CD14-positive monocyte (primary cell): ENCODE results near the gene LETM1. TPM values are rescaled to one million over a fixed set of nuclear protein-coding genes. Genes with fewer than 3 reads are reported as not detected.

ENCODE experiments used
- DNase-seq, 3 donors: peaks; one replicate each; pipeline ENCODE4 v3.0.0-alpha.2; 2011 to 2022
- H2AFZ ChIP-seq: 2 replicates; pipeline ENCODE4 v1.6.0; 2012; ENCODE audit warnings: mild to moderate bottlenecking, low read depth, low read length, inconsistent platforms; ENCODE audit not compliant: insufficient read depth, poor library complexity, severe bottlenecking
- H3K27ac ChIP-seq, 2 donors: 1 replicate in 1 of 2; 2 replicates in 1 of 2; pipeline ENCODE4 v1.5.1; 2012 to 2013; ENCODE audit warnings: low read length in 2 of 2, control low read depth in 1 of 2, inconsistent platforms in 1 of 2, low read depth in 1 of 2, mild to moderate bottlenecking in 1 of 2
- H3K27me3 ChIP-seq, 2 donors: one replicate each; pipeline versions ENCODE4 v1.6.0 to v1.6.1; 2011 to 2013; ENCODE audit warnings: low read length in 2 of 2; ENCODE audit not compliant: control insufficient read depth in 2 of 2, insufficient read depth in 2 of 2
- H3K36me3 ChIP-seq, 2 donors: replicated peaks in 1 of 2; 1 replicate in 1 of 2; 2 replicates in 1 of 2; pipeline versions ENCODE4 v1.5.1 to v1.6.1; 2012 to 2013; ENCODE audit warnings: low read length in 2 of 2, control low read depth in 1 of 2, inconsistent platforms in 1 of 2, mild to moderate bottlenecking in 1 of 2; ENCODE audit not compliant: insufficient read depth in 2 of 2, control insufficient read depth in 1 of 2
- H3K4me1 ChIP-seq, 2 donors: 1 replicate in 1 of 2; 2 replicates in 1 of 2; pipeline versions ENCODE4 v1.5.1 to v1.6.1; 2012 to 2013; ENCODE audit warnings: low read length in 2 of 2, control low read depth in 1 of 2, inconsistent platforms in 1 of 2, mild to moderate bottlenecking in 1 of 2, moderate library complexity in 1 of 2; ENCODE audit not compliant: insufficient read depth in 2 of 2, control insufficient read depth in 1 of 2
- H3K4me2 ChIP-seq: replicated peaks from 2 replicates; pipeline ENCODE3; 2012; ENCODE audit warnings: low read length, moderate library complexity, mild to moderate bottlenecking; ENCODE audit not compliant: poor library complexity, severe bottlenecking; ENCODE audit errors: extremely low read depth
- H3K4me3 ChIP-seq, 3 experiments: fragments of 200-600 bp in 1 of 3; sonication (generic) in 1 of 3; replicated peaks in 1 of 3; 1 replicate in 2 of 3; 2 replicates in 1 of 3; pipeline ENCODE4 v1.5.1; 2011 to 2013; ENCODE audit warnings: low read length in 3 of 3, mild to moderate bottlenecking in 3 of 3, control low read depth in 2 of 3, low read depth in 2 of 3, inconsistent platforms in 1 of 3, moderate library complexity in 1 of 3
- H3K79me2 ChIP-seq: 2 replicates; pipeline ENCODE4 v1.6.0; 2012; ENCODE audit warnings: mild to moderate bottlenecking, control low read depth, inconsistent platforms, low read length, moderate library complexity; ENCODE audit not compliant: insufficient read depth
- H3K9ac ChIP-seq: 2 replicates; pipeline ENCODE4 v1.6.0; 2017; ENCODE audit warnings: low read length, mild to moderate bottlenecking; ENCODE audit not compliant: insufficient read depth, poor library complexity, severe bottlenecking
- H3K9me3 ChIP-seq, 2 donors: replicated peaks in 1 of 2; 1 replicate in 1 of 2; 2 replicates in 1 of 2; pipeline versions ENCODE4 v1.5.1 to v1.6.1; 2012 to 2013; ENCODE audit warnings: low read length in 2 of 2, control low read depth in 1 of 2; ENCODE audit not compliant: control insufficient read depth in 1 of 2, insufficient read depth in 1 of 2
- H4K20me1 ChIP-seq: 2 replicates; pipeline ENCODE4 v1.6.0; 2012; ENCODE audit warnings: mild to moderate bottlenecking, low read length, control low read depth, moderate library complexity; ENCODE audit not compliant: insufficient read depth
- H3K27ac Mint-ChIP-seq, 7 donors: one replicate each; pipeline ENCODE4 v1.8.0; 2020; ENCODE audit warnings: mild to moderate bottlenecking in 7 of 7, mixed read lengths in 7 of 7, moderate library complexity in 6 of 7, inconsistent platforms in 2 of 7
- H3K27me3 Mint-ChIP-seq, 3 donors: one replicate each; pipeline ENCODE4 v1.8.0; 2021 to 2022; ENCODE audit warnings: low read depth in 3 of 3, mild to moderate bottlenecking in 3 of 3, mixed read lengths in 3 of 3, moderate library complexity in 3 of 3, inconsistent platforms in 1 of 3
- H3K36me3 Mint-ChIP-seq, 2 donors: one replicate each; pipeline ENCODE4 v1.8.0; 2020; ENCODE audit warnings: mixed read lengths in 2 of 2, inconsistent platforms in 1 of 2, mild to moderate bottlenecking in 1 of 2
- H3K4me1 Mint-ChIP-seq: one replicate; pipeline ENCODE4 v1.8.0; 2020; ENCODE audit warnings: mild to moderate bottlenecking, mixed read lengths
- H3K4me3 Mint-ChIP-seq, 2 donors: one replicate each; pipeline ENCODE4 v1.8.0; 2020; ENCODE audit warnings: mild to moderate bottlenecking in 2 of 2, mixed read lengths in 2 of 2, moderate library complexity in 1 of 2
- H3K9me3 Mint-ChIP-seq, 7 donors: one replicate each; pipeline ENCODE4 v1.8.0; 2020 to 2022; ENCODE audit warnings: mixed read lengths in 7 of 7, mild to moderate bottlenecking in 6 of 7, moderate library complexity in 6 of 7, inconsistent platforms in 2 of 7
- CTCF ChIP-seq: fragments of 200-600 bp; IDR thresholded peaks from one replicate; pipeline ENCODE4 v1.8.0; 2022; ENCODE audit warnings: antibody characterized with exemption, mild to moderate bottlenecking
- WGBS: methylation state at CpG from one replicate; pipeline ENCODE4 v1.1.5; 2013; ENCODE audit warnings: missing lambda C conversion rate; ENCODE audit not compliant: insufficient coverage; 5-methylcytosine and 5-hydroxymethylcytosine counted together
- intact Hi-C, 2 donors: fragments of 100-400 bp; cut with micrococcal nuclease; formaldehyde crosslinking; loops; one replicate each; pipeline versions ENCODE4 v1.15.0 to v1.15.1; 2023
- polyA plus RNA-seq, 3 donors: library from polyadenylated mRNA; depleted of rRNA in 1 of 3; unstranded in 2 of 3; stranded (reverse) in 1 of 3; fragments of 300-500 nt in 2 of 3; fragments of >200 nt in 1 of 3; fragmentation: Illumina TruSeq in 2 of 3; gene quantifications; 1 replicate in 2 of 3; 2 replicates in 1 of 3; pipeline ENCODE4 v1.2.3, GENCODE V29; 2012 to 2021

The LETM1 gene
- polyA plus RNA-seq, 3 donors: 6.2 to 18.6 (median 9.0) TPM

DNA sequence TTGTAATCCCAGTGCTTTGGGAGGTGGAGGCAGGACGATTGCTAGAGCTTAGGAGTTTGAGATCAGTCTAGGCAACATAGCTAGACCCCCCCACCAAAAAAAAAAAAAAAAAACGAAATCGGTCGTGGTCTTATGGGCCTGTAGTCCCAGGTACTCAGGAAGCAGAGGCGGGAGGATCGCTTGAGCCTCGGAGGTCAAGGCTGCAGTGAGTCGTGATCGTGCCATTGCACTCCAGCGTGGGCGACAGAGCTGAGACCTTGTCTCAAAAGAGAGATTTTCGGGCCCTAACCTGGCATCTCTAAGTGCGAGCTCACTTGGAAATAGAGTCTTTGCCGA is 7.0 kb upstream of the LETM1 start:
- H3K36me3 ChIP-seq: no peaks in the 10 kb centered on the region
- H3K4me1 ChIP-seq: peaks cover 10 to 17% of the 10 kb centered on the region in 2 donors
- peaks cover 0 to 5% of the 10 kb centered on the region in 2 donors for H3K27me3 ChIP-seq
- 76% methylated on average over 8 of the region's 14 CpGs for WGBS
- Mint-ChIP-seq H3K36me3 (no peaks in the 10 kb centered on the region), H3K27me3 (peaks cover 8 to 28% (median 20%) of the 10 kb centered on the region in 3 donors), H3K4me1 (peaks cover 16% of the 10 kb centered on the region), H3K27ac (no peak overlapping the region), H3K9me3 (peaks cover 0 to 1% (median 0%) of the 10 kb centered on the region in 7 donors), H3K4me3 (peak overlapping the region; percentile 48 to 74)
- H3K4me3 ChIP-seq: peak overlapping the region in 1 of 3 experiments; percentile 66
- intact Hi-C loops: no loop called here
- TF ChIP-seq CTCF: no peak
- DNase-seq: no peak
- no peak overlapping the region for H3K27ac ChIP-seq
- peak overlapping the region; percentile 65 for H2AFZ ChIP-seq
- peak overlapping the region; percentile 79 for H3K4me2 ChIP-seq
- no peaks in the 10 kb centered on the region for H4K20me1 ChIP-seq
- no peaks in the 10 kb centered on the region for H3K79me2 ChIP-seq
- H3K9me3 ChIP-seq: no peaks in the 10 kb centered on the region
- peak overlapping the region; percentile 36 for H3K9ac ChIP-seq

DNA sequence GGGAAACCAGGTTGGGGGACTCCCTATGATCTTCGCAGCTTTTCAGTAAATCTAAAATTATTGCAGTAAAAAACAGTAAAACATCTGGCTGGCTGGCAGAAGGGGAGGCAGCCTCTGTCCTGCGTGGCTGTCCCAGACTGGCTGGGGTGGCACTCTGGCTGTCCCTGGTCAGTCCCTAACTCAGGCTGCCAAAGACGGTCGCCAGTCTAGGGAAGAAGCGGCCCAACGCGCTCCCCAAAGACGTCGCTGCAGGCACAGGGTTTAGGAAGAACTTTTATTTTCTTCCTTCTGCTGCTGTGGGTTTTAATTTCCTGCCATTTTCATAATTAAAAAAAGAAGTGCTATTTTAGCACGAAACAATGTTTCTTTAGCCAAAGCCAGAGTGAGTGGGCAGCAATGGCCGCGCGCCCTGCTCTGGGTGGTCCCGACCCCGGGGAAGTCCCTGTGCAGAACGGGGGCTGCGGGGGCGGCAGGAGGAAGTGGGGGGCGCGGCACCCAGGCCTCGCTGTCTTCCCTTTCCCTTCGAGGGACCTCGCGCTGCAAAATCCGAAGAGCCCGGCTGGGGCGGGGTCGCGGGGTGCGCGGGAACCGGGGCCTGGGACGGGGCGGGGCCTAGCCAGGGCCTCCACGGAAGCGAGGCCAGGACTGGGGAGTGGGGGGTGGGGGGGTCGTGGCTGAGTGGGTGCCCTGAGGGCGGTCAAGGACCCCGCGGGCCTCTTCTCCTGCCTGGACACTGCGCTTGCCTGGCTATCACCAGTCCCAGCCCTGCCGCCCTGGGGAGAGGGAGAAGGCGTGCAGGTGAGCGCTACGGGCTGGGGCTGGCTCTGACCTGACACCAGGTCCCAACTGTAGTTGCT is 6.3 kb upstream of the LETM1 start:
- H3K9me3 ChIP-seq: no peaks in the 10 kb centered on the region
- peaks cover 6 to 23% (median 21%) of the 10 kb centered on the region in 3 donors for H3K27me3 Mint-ChIP-seq
- H2AFZ ChIP-seq: peak overlapping the region; percentile 65
- H3K27ac Mint-ChIP-seq: no peak overlapping the region
- intact Hi-C loops: no loop called here
- H3K27ac ChIP-seq: no peak overlapping the region
- 6% methylated on average over 37 of the region's 45 CpGs for WGBS
- peaks cover 0 to 5% of the 10 kb centered on the region in 2 donors for H3K27me3 ChIP-seq
- no peaks in the 10 kb centered on the region for H4K20me1 ChIP-seq
- peaks cover 19% of the 10 kb centered on the region for H3K4me1 Mint-ChIP-seq
- DNase-seq: no peak
- peaks cover under 1% of the 10 kb centered on the region for H3K79me2 ChIP-seq
- H3K9ac ChIP-seq: peak overlapping the region; percentile 36
- H3K9me3 Mint-ChIP-seq: no peaks in the 10 kb centered on the region
- TF ChIP-seq CTCF: no peak
- peaks cover 13 to 21% of the 10 kb centered on the region in 2 donors for H3K4me1 ChIP-seq
- peak overlapping the region; percentile 70 to 88 for H3K4me3 Mint-ChIP-seq
- peak overlapping the region; percentile 79 for H3K4me2 ChIP-seq
- H3K4me3 ChIP-seq: peak overlapping the region in 2 of 3 experiments; percentile 17 to 66
- no peaks in the 10 kb centered on the region for H3K36me3 ChIP-seq
- H3K36me3 Mint-ChIP-seq: no peaks in the 10 kb centered on the region
